Fibroblast of mammary gland (primary cell): ENCODE measurements around the gene VEZF1.

Experiments used
- DNase-seq: peaks from one replicate; pipeline ENCODE4 v3.0.0-alpha.2; 2010; ENCODE audit warnings: low read depth
- H3K4me3 ChIP-seq: 2 replicates; pipeline ENCODE4 v1.5.1; 2011; ENCODE audit warnings: low read depth, mild to moderate bottlenecking, low read length, moderate library complexity; ENCODE audit not compliant: control insufficient read depth
- CTCF ChIP-seq: conservative IDR thresholded peaks from 2 replicates; pipeline ENCODE4 v1.5.1; 2011; ENCODE audit warnings: low read depth, low read length, inconsistent platforms; ENCODE audit not compliant: control insufficient read depth, insufficient read depth

Gene VEZF1

GRCh38 chr17:57938061-57938502, 50.0 kb downstream of the VEZF1 start:
- DNase-seq: no peak
- no peak overlapping the region for H3K4me3 ChIP-seq
- no peak for TF ChIP-seq CTCF

GRCh38 chr17:57937492-57937891, 50.6 kb downstream of the VEZF1 start:
- DNase-seq: no peak
- no peak for TF ChIP-seq CTCF
- H3K4me3 ChIP-seq: no peak overlapping the region

GRCh38 chr17:57935833-57936807, 51.9 kb downstream of the VEZF1 start:
- TF ChIP-seq CTCF: no peak
- DNase-seq: peak; percentile 53
- H3K4me3 ChIP-seq: no peak overlapping the region

- no peak for DNase-seq
- no peak overlapping the region for H3K4me3 ChIP-seq
- TF ChIP-seq CTCF: no peak
These were observed 56.4 kb downstream of the VEZF1 start for GRCh38 chr17:57931488-57932137.

GRCh38 chr17:57930239-57930638, 57.8 kb downstream of the VEZF1 start:
- TF ChIP-seq CTCF: no peak
- DNase-seq: no peak
- H3K4me3 ChIP-seq: no peak overlapping the region

- DNase-seq: no peak
- TF ChIP-seq CTCF: no peak
- no peak overlapping the region for H3K4me3 ChIP-seq
These were observed 58.7 kb downstream of the VEZF1 start for GRCh38 chr17:57929386-57929785.
